ENCODE results near the gene CIRBP.
A peak's percentile ranks its signal among the peaks of the same experiment; 100 is the strongest.

The CIRBP gene

GRCh38 chr19:1227304-1228054 is 41.7 kb upstream of the CIRBP start:
- DNase-seq (ENCODE audit: low read depth, low spot score): no peak
- H3K9me3 ChIP-seq (ENCODE audit: insufficient read depth, low read length): no peaks in the 10 kb centered on the region
- no peak overlapping the region for H3K9ac ChIP-seq (ENCODE audit: insufficient read length, low read depth)
- no peak overlapping the region for H3K4me3 ChIP-seq (ENCODE audit: insufficient read length, low read depth)
- H3K27me3 ChIP-seq (ENCODE audit: insufficient read depth, insufficient read length): no peaks in the 10 kb centered on the region
- peaks cover 80% of the 10 kb centered on the region for H3K36me3 ChIP-seq (ENCODE audit: insufficient read depth, insufficient read length, low read length)
- no peak for TF ChIP-seq YY1 (IDR thresholded peaks at IDR 0.05; ENCODE audit: insufficient read depth, insufficient read length)
- peaks cover 32% of the 10 kb centered on the region for H3K4me1 ChIP-seq (ENCODE audit: insufficient read depth, insufficient read length)

DNA sequence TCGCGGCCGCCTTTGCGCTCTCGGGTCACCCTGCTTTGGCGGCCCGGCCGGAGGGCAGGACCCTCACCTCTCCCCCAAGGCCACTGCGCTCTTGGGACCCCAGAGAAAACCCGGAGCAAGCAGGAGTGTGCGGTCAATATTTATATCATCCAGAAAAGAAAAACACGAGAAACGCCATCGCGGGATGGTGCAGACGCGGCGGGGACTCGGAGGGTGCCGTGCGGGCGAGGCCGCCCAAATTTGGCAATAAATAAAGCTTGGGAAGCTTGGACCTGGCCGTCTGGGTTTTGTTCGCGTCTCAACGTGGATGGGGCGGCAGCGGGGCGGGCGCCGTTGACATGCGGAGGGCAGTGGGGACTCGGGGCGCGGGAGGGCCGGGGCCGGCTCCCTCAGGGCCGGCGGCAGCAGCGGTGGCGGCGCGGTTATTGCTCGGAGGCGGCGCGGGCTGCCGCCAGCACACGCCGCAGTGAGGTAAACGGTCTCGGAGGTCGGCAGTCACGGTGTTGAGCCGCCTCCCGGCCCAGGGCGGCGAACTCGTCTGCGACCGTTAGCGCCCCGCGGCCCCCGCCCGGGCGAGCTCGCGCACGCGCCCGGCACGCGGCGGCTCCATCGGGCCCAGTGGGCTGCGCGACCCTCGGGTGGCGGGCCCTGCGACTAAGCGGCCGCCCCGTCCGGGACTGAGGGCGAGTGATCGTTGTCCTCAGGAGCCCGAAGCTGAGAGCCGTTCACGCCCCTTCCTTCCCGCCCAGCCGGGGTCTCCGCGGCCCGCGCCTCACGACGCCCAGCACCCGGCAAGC is 40.8 kb upstream of the CIRBP start:
- no peaks in the 10 kb centered on the region for H3K9me3 ChIP-seq (ENCODE audit: insufficient read depth, low read length)
- peaks cover 80% of the 10 kb centered on the region for H3K36me3 ChIP-seq (ENCODE audit: insufficient read depth, insufficient read length, low read length)
- DNase-seq (ENCODE audit: low read depth, low spot score): no peak
- no peak overlapping the region for H3K4me3 ChIP-seq (ENCODE audit: insufficient read length, low read depth)
- peaks cover 28% of the 10 kb centered on the region for H3K4me1 ChIP-seq (ENCODE audit: insufficient read depth, insufficient read length)
- no peak overlapping the region for H3K9ac ChIP-seq (ENCODE audit: insufficient read length, low read depth)
- H3K27me3 ChIP-seq (ENCODE audit: insufficient read depth, insufficient read length): no peaks in the 10 kb centered on the region
- TF ChIP-seq YY1 (IDR thresholded peaks at IDR 0.05; ENCODE audit: insufficient read depth, insufficient read length) (no peak), ZNF274 (IDR thresholded peaks at IDR 0.05; ENCODE audit: low read depth, low read length) (no peak), SUZ12 (IDR thresholded peaks at IDR 0.05; ENCODE audit: extremely low read depth, insufficient read depth, insufficient read length) (no peak)

DNA sequence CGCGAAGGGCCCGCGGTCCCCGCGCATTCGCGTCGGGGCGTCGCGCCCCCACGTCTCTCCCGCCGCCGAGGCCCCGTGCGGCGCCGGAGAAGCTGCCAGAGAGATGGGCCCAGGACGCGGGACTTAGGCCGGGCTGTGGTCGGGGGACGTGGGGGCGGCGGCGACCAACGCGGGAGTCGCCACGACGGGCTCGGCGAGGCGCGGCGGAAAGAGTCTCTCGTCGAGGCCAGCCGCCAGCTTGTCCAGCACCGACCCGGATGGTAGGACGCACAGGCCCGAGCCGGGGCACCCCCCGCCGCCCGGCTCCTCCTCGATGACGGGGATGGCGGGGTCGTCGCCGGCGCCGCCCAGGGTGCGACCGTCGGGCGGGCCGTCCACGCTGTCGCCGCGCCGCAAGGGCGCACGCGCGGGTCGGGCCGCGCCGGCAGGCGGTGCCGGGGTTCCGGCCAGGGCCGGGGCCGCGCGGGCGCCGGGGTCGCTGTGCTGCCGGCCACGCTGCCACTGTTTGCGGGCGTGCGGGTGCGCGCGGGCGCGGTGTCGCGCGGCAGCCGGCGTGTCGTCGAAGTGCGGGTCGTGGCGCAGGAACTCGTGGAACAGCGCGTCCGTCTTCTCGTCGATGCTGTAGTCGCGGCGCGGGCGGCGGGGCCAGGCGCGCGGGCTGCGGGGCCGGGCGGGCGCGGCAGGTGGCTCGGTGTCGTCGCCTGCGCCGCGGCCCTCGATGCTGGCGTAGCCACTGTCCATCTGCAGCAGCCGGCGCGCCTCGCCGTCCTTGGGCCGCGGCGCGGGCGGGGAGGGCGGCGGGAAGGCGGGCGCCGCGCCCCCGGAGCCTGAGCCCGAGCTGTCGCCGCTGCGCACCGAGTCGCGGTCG is 39.8 kb upstream of the CIRBP start:
- DNase-seq (ENCODE audit: low read depth, low spot score): no peak
- no peak for TF ChIP-seq ZNF274 (IDR thresholded peaks at IDR 0.05; ENCODE audit: low read depth, low read length)
- no peak for TF ChIP-seq SUZ12 (IDR thresholded peaks at IDR 0.05; ENCODE audit: extremely low read depth, insufficient read depth, insufficient read length)
- no peak for TF ChIP-seq YY1 (IDR thresholded peaks at IDR 0.05; ENCODE audit: insufficient read depth, insufficient read length)
- H3K4me1 ChIP-seq (ENCODE audit: insufficient read depth, insufficient read length): peaks cover 25% of the 10 kb centered on the region

DNA sequence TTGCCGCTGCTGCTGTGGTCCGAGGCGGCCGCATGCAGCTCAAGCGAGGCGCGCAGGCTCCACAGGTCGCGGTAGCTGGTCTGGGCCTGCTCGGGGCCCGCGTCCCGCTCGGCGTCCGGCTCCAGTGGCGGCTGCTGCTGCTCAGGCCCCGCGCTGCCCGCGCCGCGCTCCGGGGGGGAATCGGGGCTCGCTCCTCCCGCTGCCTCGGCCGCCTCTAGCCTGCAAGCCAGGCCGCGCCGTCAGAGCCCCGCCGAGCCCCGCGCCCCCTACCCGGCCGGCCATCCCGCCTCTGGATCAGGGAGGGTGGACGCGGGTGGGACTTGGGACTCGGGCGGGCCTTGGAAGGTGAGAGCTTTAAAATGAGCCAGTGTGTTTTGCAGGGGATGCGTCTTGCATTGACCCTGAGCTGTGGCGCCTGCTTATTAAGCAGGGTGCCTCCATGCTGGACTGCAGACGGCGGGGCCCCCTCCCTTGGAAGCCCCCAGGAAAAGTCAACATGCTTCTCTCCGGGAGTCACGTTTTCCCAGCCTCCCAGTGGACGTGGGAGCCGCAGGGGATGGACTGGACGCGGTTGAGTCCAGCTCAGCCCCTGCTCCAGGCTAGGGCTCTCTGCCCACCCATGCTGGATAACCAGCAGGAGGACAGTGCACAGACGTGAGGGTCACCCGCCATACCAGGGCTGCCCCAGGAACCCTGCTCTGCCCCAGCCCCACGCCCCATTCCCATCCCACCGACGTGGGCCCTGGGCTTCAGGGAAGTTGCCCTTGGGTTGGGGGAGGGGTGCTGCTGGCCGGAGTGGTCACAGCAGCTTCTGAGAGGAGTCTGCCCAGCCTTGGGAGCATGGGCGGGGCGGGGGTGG is 39.0 kb upstream of the CIRBP start:
- Histone ChIP-seq H3K4me3 (ENCODE audit: insufficient read length, low read depth) (no peak overlapping the region), H3K36me3 (ENCODE audit: insufficient read depth, insufficient read length, low read length) (peaks cover 80% of the 10 kb centered on the region), H3K27me3 (ENCODE audit: insufficient read depth, insufficient read length) (no peaks in the 10 kb centered on the region), H3K4me1 (ENCODE audit: insufficient read depth, insufficient read length) (peaks cover 20% of the 10 kb centered on the region), H3K9ac (ENCODE audit: insufficient read length, low read depth) (peak overlapping the region; percentile 42), H3K9me3 (ENCODE audit: insufficient read depth, low read length) (no peaks in the 10 kb centered on the region)
- TF ChIP-seq SUZ12 (IDR thresholded peaks at IDR 0.05; ENCODE audit: extremely low read depth, insufficient read depth, insufficient read length) (no peak), ZNF274 (IDR thresholded peaks at IDR 0.05; ENCODE audit: low read depth, low read length) (no peak), YY1 (IDR thresholded peaks at IDR 0.05; ENCODE audit: insufficient read depth, insufficient read length) (no peak)
- DNase-seq (ENCODE audit: low read depth, low spot score): no peak

More for the DNA sequence above, 39.8 kb upstream of the CIRBP start:
- peaks cover 80% of the 10 kb centered on the region for H3K36me3 ChIP-seq (ENCODE audit: insufficient read depth, insufficient read length, low read length)
- no peak overlapping the region for H3K4me3 ChIP-seq (ENCODE audit: insufficient read length, low read depth)
- H3K9me3 ChIP-seq (ENCODE audit: insufficient read depth, low read length): no peaks in the 10 kb centered on the region
- no peak overlapping the region for H3K9ac ChIP-seq (ENCODE audit: insufficient read length, low read depth)
- no peaks in the 10 kb centered on the region for H3K27me3 ChIP-seq (ENCODE audit: insufficient read depth, insufficient read length)

- Histone ChIP-seq H3K36me3 (ENCODE audit: insufficient read depth, insufficient read length, low read length) (peaks cover 81% of the 10 kb centered on the region), H3K9me3 (ENCODE audit: insufficient read depth, low read length) (no peaks in the 10 kb centered on the region), H3K27me3 (ENCODE audit: insufficient read depth, insufficient read length) (no peaks in the 10 kb centered on the region), H3K9ac (ENCODE audit: insufficient read length, low read depth) (peak overlapping the region; percentile 42), H3K4me1 (ENCODE audit: insufficient read depth, insufficient read length) (peaks cover 26% of the 10 kb centered on the region), H3K4me3 (ENCODE audit: insufficient read length, low read depth) (no peak overlapping the region)
- TF ChIP-seq SUZ12 (IDR thresholded peaks at IDR 0.05; ENCODE audit: extremely low read depth, insufficient read depth, insufficient read length) (no peak), YY1 (IDR thresholded peaks at IDR 0.05; ENCODE audit: insufficient read depth, insufficient read length) (no peak), ZNF274 (IDR thresholded peaks at IDR 0.05; ENCODE audit: low read depth, low read length) (no peak)
- no peak for DNase-seq (ENCODE audit: low read depth, low spot score)
Measured at GRCh38 chr19:1230783-1231489, 38.2 kb upstream of the CIRBP start.
